HG03520 (cell line): ENCODE measurements around the gene MLKL.

Experiments
- ATAC-seq: cut with Tn5 transposase; IDR thresholded peaks from one replicate; pipeline ENCODE4 v1.9.1; 2021; ENCODE audit warnings: mild to moderate bottlenecking, moderate library complexity; ENCODE audit not compliant: unreplicated experiment

Gene MLKL

DNA sequence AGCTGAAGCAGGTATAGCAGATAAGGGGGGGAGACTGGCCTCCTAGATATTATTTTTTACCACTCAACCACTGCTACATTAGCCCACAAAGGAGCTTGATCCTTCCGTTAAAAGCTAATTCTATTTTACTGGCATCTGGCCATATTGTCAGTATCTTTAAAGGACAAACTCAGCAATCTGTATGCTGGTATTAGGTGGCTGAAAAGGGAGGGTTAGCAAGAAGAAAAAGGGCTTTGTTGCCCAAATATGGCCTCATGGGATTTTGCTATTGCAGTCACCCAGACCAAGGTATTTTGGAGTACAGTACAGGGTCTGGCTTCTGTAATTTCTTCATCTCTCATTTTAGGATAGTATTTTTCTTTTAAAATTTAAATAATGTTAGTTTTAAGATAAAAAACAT, 48.4 kb downstream of the MLKL start:
- ATAC-seq, result no peak

DNA sequence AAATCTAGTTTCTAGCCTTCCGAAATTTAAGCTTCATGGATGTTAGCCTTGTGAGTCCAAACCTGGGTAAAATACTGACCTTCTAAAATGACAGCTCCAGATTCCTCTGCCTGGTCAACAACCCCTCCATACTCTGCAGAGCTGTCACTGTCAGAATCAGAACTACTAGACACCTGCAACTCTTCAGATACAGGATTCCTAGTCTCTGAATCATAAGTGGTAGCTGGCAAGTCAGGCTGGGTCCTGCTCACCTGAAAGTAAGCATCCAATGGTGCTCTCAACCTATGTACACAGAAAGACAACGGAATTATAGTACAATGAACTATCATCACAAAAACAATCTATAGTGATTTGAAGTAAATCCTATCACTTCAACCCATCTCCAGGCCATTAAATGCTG, 48.8 kb downstream of the MLKL start:
- no peak for ATAC-seq

DNA sequence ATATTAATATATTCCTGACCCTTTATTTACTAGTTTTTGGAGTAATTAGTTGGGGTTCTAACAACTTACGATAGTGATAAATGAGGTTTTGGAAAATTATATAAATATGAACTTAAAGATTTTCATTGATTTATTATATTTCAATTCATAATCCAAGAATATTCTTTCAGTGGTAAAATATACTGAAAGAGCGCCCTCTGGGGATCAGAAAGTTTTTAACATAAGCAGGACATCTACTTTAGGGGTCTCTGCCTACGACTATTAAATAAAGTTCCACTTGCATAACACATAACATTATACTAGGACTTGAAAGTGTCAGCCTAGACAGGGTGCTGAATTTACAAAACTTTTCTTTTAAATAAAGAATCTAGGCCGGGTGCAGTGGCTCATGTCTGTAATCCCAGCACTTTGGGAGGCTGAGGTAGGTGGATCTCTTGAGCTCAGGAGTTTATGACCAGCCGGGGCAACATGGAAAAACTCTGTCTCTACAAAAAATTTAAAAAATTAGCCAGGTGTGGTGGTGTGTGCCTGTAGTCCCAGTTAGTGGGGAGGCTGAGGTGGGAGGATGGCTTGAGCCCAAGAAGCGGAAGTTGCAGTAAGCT, 49.6 kb downstream of the MLKL start:
- ATAC-seq, result no peak

DNA sequence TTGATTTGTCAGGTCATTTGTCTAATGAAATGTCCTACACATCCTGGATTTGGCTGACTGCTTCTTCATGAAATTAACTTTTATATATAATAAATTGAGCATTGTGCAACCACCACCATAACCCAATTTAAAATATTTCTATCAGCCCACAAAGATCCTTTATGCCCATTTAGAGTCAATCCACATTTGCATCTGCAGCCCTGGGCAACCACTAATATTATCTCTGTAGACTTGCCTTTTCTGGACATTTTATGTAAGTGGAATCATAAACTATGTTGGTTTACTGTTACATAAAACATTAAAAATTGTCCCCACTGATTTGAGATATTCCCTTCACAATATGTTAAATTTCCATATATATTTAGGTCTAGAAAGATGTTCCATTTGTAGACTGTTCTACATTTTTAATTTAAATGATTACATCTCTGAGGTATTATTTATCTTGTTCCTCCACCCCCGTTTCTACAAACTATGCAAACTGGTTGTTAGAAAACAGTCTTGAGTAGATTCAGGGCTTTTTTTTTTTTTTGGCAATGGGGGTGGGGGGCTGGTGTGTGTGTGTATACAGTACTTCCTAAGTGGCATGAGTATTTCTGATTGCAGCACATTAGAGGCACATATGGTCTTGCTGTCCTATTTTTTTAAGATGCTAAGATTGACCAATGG, 50.7 kb downstream of the MLKL start:
- ATAC-seq, result no peak

DNA sequence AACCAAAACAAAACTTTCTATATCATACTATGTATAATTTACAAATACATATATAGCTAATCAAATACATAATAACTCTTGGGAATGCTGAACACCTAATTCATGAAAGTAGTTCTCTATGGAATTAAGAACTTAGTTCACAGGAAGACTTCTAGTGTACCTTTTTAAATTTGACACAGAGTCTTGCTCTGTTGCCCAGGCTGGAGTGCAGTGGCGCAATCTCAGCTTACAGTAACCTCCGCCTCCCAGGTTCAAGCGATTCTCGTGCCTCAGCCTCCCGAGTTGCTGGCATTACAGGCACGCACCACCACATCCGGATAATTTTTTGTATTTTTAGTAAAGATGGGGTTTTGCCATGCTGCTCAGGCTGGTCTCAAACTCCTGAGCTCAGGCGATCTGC, 58.7 kb downstream of the MLKL start:
- no peak for ATAC-seq

DNA sequence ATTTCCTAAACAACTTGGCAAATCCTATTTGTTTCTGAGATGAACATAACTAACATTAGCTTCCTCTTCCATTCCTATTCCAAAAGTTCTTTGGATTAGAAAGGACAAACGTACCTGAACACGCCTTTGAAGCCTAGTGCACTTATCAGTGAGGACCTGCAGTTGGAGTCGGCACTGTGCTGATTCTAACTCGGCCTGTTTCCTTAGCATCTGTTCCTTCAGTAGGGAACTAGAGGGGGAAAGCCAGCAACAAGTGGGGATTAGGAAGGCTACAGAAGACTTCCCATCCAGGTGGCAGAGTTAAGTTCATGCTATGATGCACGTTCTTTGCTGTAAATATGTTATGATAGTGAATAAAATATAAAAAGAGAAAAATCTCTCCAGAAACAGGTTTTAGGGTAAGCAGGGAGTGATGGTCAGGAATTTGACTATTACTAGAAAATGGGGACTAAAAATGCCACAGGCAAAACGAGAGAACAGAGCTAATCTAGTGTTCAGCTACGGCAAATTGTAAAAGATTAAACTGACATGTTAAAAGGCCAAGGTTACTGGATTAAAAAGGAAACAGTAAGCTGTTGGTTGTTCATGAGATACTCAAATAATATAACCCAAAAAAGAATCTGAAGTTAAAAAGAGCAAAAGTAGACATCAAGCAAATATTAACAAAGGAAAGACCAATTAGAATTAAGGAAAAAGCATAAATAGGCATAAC, 62.8 kb downstream of the MLKL start:
- ATAC-seq, result no peak

DNA sequence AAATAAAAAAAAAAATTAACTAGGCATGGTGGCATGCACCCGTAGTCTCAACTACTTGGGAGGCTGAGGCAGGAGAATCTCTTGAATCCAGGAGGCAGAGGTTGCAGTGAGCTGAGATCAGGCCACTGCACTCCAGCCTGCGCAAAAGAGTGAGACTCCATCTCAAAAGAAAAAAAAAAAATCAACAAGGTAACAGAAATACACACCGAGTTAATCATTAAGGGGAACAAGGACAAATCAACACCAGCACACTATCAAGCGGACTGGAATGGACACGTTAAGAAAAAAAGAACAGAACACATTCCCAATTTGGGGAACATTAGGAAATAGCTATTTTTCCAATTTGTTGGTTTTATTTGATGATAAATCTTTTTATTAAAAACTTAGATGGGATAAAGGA, 65.4 kb downstream of the MLKL start:
- ATAC-seq, result no peak

DNA sequence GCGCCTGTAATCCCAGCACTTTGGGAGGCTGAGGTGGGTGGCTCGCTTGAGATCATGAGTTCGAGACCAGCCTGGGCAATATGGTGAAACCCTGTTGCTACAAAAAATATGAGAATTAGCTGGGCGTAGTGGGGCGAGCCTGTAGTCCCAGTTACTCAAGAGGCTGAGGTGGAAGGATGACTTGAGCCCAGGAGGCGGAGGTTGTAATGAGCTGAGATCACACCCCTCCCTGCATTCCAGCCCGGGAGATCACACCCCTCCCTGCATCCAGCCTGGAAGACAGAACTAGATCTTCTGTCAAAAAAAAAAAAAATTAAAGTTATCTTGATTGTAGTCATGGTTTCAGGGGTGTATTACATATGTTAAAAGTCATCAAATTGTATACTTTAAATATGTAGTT, 67.0 kb downstream of the MLKL start:
- ATAC-seq, result no peak

DNA sequence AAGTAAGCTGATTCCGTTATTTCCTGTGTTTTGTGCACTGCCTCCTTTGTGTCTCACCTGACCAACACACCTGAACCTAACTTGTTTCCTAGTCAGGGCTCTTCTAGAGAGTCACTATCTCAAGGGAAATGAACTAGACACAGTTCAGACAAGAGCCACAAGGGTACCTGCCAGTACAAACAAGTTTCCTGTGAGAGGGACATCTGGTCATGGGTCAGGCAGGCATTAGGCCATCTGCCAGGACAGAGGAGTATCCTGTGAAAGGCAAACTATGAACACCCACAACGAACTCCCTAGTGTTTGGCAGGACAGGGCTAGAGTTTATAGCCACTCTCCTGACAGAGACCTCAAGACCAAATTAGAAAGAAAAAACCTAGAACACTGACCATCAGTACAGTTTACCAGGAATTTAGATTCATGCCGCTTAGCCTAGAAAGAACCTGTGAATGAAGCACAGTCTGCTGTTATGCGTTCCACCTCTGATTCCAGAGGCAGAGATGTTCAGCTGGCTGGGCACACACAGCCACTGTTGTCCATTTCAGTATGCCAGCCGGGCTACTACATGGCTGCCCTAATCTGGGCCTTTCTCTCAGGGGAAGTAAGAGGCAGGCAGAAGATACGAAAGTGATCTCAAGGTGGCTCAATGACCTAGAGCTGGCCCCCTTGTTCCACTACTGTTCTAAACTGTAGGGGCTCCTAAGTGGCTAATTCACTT, 73.0 kb downstream of the MLKL start:
- no peak for ATAC-seq

DNA sequence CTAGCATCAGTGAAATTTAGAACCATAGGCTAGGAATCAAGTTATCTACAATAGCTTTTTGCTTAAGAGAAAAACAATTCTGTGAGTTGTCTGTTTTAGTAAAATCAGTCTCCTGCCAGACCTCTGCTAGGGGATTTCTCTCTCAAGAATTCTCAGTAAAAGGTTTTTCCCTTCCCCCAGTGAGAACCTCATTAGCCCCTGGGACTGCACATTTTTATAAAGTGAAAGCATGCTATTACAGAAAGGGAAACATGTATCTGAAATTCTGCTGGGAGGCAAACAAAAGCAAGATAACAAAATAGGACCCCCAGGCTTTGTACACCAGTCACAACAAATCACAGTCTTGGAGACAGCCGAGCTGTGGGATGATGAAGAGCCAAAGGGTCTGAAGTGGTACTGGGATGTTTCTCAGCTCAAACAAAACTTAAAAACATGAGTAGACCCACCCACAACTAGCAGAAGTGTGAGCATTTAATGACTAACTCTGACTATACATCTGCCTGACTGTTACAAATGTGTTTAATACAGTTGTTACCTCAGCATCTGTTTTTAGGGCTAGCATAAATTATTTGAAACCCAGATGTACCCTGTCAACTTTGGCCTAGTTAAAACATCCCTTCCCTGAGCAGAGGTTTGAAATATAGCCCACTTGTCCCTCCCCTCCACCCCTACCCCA, 73.8 kb downstream of the MLKL start:
- no peak for ATAC-seq

DNA sequence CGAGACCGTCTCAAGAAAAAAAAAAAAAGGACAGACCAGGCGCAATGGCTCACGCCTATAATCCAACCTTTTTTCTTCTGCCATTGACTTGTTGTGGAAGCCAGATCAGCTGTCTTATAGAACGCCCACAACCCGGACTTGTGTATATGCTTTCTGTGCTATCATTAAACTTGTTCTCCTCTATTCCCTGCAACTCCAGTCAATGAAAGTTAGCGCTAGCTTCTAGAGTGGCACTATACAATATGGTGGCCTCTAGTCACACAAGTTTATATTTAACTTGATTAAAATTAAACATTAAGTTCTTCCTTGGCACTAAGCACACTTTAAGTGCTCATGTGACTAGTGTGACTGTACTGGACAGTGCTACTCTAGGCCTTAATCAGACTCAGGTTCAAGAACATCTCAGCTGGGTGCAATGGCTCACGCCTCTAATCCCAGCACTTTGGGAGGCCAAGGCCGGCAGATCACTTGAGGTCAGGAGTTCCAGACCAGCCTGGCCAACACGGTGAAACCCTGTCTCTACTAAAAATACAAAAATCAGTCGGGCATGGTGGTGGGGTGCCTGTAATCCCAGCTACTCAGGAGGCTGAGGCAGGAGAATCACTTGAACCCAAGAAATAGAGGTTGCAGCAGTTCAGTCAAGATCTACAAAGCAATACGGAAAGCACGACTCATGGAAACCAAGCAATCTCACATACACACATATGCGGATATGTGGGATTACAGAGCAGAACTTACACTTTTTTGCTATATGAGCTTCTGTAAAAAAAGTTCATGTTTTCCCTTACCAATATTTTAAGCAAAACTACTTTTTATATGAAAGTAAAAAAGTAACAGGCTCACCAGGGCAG, 74.9 kb downstream of the MLKL start:
- ATAC-seq, result no peak

DNA sequence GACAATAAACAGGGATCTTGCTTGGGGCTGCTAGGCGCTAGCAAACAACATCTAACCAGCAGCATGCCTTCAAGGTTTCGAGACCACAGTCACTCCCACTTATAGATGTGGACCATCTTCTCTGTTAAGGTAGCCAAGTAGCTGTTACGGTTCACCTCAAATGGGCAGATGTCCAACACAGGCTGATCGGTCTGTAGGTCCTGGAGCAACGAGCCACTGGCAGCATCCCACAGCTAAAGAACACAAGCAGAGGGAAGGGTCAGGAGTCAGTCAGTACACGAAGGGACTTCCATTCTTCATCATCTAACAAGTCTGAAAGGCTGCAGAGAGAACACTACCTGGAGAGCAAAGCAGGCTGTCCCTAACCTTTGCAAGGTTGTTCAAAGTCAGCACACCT, 76.8 kb downstream of the MLKL start:
- ATAC-seq, result no peak

DNA sequence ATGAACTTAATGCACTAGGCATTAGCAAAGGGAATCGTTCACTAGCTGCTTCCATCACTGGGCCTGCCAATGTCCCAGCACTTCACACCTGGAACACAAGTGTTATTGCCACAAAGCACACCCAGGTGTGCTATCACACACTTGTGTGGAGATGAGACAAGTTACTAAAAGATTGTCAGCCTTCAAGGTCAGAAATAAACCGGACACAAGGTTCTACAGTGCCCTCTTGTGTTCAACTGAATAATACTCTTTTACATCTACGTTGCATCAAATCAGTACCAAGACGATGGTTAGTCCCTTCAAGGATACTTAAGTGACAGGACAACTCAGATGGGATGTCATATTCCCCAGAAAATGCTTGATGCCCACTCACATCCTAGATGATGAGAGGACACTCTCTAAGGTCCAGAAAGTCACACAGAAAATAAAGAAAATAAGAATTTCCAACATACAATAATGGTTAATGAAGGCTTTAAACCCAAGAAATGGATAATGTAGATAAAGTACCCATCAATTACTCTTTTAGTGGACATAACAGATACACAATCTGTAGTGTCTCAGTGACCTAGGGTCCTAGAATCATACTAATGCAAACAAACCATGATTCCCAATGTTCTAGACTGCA, 77.3 kb downstream of the MLKL start:
- ATAC-seq, result no peak

DNA sequence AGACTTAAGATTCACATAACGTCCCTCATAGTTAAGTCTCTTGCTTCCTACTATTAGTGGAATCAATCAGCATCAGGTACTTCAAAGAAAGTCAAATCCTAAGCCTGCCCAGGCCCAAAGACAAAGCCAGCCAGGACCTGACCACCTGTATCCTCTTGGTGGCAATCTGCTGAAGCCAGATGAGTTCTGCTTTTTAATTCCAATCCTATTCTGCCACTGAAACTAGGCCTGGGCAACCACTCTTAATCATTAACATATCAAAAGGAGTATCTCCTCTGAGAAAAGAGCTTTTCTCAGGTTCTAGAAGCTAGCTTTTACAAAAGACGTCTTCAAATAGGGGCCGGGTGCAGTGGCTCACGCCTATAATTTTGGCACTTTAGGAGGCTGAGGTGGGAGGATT, 78.7 kb downstream of the MLKL start:
- ATAC-seq, result no peak
